Astrocyte of the cerebellum (primary cell): ENCODE measurements around the gene SLX4IP.

Experiments used
- DNase-seq: peaks from one replicate; pipeline ENCODE4 v3.0.0-alpha.2; 2011; ENCODE audit warnings: low read depth
- H3K4me3 ChIP-seq: 2 replicates; pipeline ENCODE4 v1.5.1; 2011; ENCODE audit warnings: mild to moderate bottlenecking, low read depth, low read length, moderate library complexity
- in situ Hi-C: cut with HindIII; loops from 2 replicates; pipeline ENCODE4 v1.10.0; 2017; ENCODE audit warnings: low sequenced_read_pairs
- TF ChIP-seq, protein P1 (sequence below): IDR thresholded peaks from 2 replicates; pipeline ENCODE4 v1.5.1; 2012; ENCODE audit warnings: low read length, low read depth, moderate library complexity, mild to moderate bottlenecking; ENCODE audit errors: missing control alignments

The SLX4IP gene

DNA sequence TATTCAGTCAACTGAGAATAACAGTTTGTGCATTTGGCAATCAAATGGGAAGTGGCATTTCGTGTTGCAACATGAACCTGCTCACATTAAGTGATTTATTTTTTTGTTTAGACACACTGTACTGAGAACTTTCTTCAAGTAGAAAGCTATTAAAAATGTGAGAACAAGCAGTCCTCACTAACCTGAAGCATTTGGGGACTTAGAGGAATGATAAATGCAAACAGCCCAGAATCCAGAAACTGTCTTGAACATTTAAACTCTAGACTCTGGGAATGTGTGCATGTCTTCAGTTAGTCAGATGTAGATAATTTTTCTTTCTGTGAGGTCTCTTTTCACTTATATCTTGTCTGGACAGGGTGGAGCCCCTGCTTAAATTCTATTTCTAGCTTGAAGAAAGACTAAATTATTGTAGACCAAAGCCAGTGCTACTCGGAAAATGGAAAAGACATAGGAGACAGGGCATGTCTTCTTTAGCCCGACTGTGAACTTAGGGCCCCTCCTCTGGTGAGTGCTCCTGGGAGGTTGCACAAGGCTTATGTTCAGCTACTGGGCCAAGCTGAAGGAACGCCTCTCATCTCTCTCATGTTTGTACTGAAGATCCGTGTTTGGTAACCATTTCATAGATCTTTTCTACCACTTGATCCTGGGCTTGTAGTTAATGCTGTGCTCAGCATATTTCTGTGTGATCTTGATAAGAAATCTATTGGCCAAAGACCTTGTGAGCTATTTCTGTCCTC lies 70.1 kb downstream of the SLX4IP start:
- no peak overlapping the region for H3K4me3 ChIP-seq
- no peak for DNase-seq
- TF ChIP-seq, protein P1, sequence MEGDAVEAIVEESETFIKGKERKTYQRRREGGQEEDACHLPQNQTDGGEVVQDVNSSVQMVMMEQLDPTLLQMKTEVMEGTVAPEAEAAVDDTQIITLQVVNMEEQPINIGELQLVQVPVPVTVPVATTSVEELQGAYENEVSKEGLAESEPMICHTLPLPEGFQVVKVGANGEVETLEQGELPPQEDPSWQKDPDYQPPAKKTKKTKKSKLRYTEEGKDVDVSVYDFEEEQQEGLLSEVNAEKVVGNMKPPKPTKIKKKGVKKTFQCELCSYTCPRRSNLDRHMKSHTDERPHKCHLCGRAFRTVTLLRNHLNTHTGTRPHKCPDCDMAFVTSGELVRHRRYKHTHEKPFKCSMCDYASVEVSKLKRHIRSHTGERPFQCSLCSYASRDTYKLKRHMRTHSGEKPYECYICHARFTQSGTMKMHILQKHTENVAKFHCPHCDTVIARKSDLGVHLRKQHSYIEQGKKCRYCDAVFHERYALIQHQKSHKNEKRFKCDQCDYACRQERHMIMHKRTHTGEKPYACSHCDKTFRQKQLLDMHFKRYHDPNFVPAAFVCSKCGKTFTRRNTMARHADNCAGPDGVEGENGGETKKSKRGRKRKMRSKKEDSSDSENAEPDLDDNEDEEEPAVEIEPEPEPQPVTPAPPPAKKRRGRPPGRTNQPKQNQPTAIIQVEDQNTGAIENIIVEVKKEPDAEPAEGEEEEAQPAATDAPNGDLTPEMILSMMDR: no peak
- in situ Hi-C loops: no loop called here

DNA sequence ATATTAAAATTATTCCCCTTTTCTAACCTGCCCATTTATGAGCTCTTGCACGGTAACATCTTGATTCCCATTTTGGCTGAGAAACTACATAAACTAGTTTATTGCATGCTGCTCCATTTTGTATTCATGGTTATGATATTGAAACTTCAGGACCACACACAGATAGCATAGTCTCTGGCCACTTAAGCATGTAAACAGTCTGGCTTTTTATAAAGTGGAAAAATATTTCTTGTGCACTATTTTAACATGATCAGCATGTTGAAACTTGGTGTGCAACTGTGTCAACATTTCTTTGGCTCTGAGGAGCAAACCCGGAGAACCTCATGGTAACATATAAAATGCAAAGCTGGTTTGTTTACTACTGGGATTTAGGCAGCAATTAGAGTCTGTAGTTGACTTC lies 70.7 kb downstream of the SLX4IP start:
- TF ChIP-seq, protein P1: no peak
- no peak for DNase-seq
- H3K4me3 ChIP-seq: no peak overlapping the region
- in situ Hi-C loops: no loop called here

DNA sequence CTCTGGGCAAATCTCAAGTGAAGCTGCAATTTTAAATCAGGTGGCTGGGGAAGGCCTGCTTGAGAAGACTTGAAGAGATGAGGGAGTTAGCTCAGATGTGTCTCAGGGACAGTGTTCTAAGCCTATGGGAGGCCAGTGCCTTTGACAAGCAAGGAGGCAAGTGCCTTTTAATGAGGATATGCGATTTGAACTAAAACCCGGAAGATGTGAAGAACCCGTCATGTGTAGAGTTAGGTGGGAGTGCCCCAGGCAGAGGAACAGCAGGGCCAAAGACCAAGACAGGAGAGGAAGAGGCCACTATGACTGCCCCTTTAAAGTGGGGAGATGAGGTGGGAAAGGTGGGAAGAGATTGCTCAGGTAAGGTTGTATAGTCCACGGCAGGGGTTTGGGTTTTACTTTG lies 71.9 kb downstream of the SLX4IP start:
- in situ Hi-C loops: no loop called here
- TF ChIP-seq, protein P1: no peak
- no peak overlapping the region for H3K4me3 ChIP-seq
- DNase-seq: no peak

DNA sequence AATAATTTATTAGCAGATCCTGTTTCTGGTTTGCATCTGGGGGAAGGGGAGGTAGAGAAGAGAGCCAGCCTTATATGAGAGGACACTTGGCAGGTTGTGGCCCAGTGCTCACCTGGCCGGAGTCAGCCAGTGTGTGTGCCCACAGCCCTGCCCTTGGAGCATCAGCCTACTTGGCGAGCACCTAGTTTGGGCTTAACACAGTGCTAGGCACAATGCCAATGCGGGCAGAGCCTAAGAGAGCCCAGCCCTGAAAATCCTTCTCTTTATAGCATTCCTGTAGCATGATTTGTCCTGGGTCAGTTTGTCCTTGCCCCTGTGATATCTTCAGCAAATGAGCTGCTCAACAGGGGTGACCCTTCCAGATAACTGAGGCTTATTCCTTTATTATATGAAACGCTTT lies 73.0 kb downstream of the SLX4IP start:
- DNase-seq: no peak
- no peak overlapping the region for H3K4me3 ChIP-seq
- TF ChIP-seq, protein P1: no peak
- in situ Hi-C loops: no loop called here

DNA sequence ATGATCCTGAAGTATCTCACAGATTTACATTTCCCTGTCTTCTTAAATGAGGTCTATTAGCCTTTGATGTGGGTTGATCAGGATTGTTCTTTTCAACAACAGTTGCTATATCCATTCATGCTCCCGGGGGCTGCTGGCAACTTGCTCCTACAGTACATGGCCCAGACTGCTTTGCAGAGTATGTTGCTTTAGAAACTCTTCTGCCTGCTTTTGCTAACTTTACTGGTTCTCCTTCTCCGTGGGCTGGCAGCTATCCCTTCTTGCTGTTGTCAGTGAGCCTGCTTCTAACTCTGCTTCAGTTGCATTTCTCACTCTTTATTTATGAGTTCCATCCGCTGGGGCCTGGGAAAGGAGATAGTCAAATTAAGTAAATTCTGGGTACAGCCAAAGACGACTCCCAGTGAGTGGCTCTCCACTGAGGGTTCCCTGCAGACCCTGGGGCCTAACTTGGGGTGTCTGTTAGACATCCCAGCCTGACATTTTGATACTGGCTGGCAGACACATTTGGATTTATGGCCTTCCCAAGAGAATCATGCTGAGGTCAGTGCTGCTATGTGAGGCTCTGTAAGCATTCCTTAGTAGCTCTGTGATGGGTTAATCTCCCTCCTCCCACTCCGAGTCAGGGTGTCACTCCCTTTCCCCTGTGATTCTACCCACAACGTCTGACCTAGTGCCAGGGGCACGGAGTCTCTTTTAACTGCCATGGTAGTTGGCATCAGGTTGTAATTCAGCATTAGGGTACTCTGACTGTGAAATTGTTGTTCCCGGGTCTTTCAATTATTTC lies 73.6 kb downstream of the SLX4IP start:
- in situ Hi-C loops: no loop called here
- no peak overlapping the region for H3K4me3 ChIP-seq
- TF ChIP-seq, protein P1: no peak
- no peak for DNase-seq

DNA sequence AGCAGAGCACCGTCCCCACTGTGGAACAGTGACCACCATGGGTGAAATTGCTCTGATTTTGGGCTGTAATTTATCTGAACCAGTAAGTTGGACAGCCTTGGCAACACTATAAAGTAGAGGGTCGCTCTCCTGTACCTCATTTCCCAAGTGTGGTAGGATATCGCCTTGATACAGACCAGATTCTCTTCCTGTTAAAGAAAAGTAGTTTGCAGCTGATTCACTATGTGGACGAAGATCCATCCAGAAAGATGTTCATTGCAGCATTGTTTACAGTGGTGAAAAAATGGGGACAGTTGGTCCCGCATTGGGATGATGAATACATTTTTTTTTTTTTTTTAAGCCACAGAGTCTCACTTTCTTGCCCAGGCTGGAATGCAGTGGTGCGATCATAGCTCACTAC lies 74.3 kb downstream of the SLX4IP start:
- H3K4me3 ChIP-seq: no peak overlapping the region
- in situ Hi-C loops: no loop called here
- no peak for DNase-seq
- TF ChIP-seq, protein P1: no peak
